HepG2 (cell line): Measurements from ENCODE around the gene GHRL. TPM values are rescaled to one million over a fixed set of nuclear protein-coding genes. Genes with fewer than 3 reads are reported as not detected.
A peak's percentile ranks its signal among the peaks of the same experiment; 100 is the strongest.

ENCODE experiments used
- ARNTL ChIP-seq: sonication (generic); formaldehyde crosslinking; IDR thresholded peaks from 2 replicates; pipeline ENCODE4 v1.4.0; 2020; ENCODE audit warnings: mild to moderate bottlenecking, missing genetic modification reagents
- ASH2L ChIP-seq: fragments of 300-600, 200-600 bp; sonication (generic); IDR thresholded peaks from 2 replicates; pipeline ENCODE4 v1.7.0; 2017; ENCODE audit warnings: low read depth, mild to moderate bottlenecking, moderate library complexity, mixed read lengths, low read length; ENCODE audit not compliant: insufficient read length
- CBX5 ChIP-seq: sonication (generic); formaldehyde crosslinking; IDR thresholded peaks from 2 replicates; pipeline ENCODE4 v1.4.0; 2020; ENCODE audit warnings: missing genetic modification reagents, borderline replicate concordance
- DMAP1 ChIP-seq: IDR thresholded peaks from 2 replicates; pipeline ENCODE4 v1.6.1; 2016
- HMGXB3 ChIP-seq: sonication (generic); formaldehyde crosslinking; IDR thresholded peaks from 2 replicates; pipeline ENCODE4 v1.4.0; 2020; ENCODE audit warnings: missing genetic modification reagents, borderline replicate concordance
- MAX ChIP-seq: IDR thresholded peaks from 2 replicates; pipeline ENCODE4 v1.6.1; 2012; ENCODE audit warnings: inconsistent platforms
- MXD4 ChIP-seq: IDR thresholded peaks from 2 replicates; pipeline ENCODE4 v1.6.1; 2016; ENCODE audit warnings: mild to moderate bottlenecking, missing biosample characterization, missing genetic modification reagents
- MYC ChIP-seq: sonication (generic); formaldehyde crosslinking; IDR thresholded peaks from 2 replicates; pipeline ENCODE4 v1.9.0; 2021; ENCODE audit warnings: missing genetic modification reagents, borderline replicate concordance
- POGK ChIP-seq: sonication (generic); formaldehyde crosslinking; conservative IDR thresholded peaks from 2 replicates; pipeline ENCODE4 v1.8.0; 2022; ENCODE audit warnings: mild to moderate bottlenecking, moderate library complexity, missing genetic modification reagents
- POLR2A ChIP-seq, 2 experiments: IDR thresholded peaks; 2 replicates each; pipeline ENCODE4 v1.6.1; 2011; ENCODE audit warnings: low read depth in 2 of 2, low read length in 2 of 2, mild to moderate bottlenecking in 1 of 2, moderate library complexity in 1 of 2; ENCODE audit not compliant: insufficient read depth in 1 of 2
- RBFOX2 ChIP-seq: fragments of 200-400 bp; formaldehyde crosslinking; IDR thresholded peaks from 2 replicates; pipeline ENCODE4 v1.6.1; 2017; ENCODE audit warnings: low read depth, mild to moderate bottlenecking, low read length
- SIX4 ChIP-seq: sonication (generic); formaldehyde crosslinking; IDR thresholded peaks from 2 replicates; pipeline ENCODE4 v1.4.0; 2020; ENCODE audit warnings: missing genetic modification reagents
- TEAD3 ChIP-seq: optimal IDR thresholded peaks from 2 replicates; pipeline ENCODE3; 2016; ENCODE audit warnings: borderline replicate concordance
- ZMYM2 ChIP-seq: sonication (generic); formaldehyde crosslinking; IDR thresholded peaks from 2 replicates; pipeline ENCODE4 v1.8.0; 2022; ENCODE audit warnings: mild to moderate bottlenecking, missing genetic modification reagents
- ZNF251 ChIP-seq: sonication (generic); formaldehyde crosslinking; IDR thresholded peaks from 2 replicates; pipeline ENCODE4 v1.9.0; 2021; ENCODE audit warnings: mild to moderate bottlenecking, missing genetic modification reagents
- ZNF292 ChIP-seq: sonication (generic); formaldehyde crosslinking; IDR thresholded peaks from 2 replicates; pipeline ENCODE4 v1.8.1; 2022; ENCODE audit warnings: mild to moderate bottlenecking, low read depth, missing genetic modification reagents, borderline replicate concordance
- ZNF317 ChIP-seq: sonication (generic); formaldehyde crosslinking; IDR thresholded peaks from 2 replicates; pipeline ENCODE4 v1.5.0; 2020; ENCODE audit warnings: mild to moderate bottlenecking, missing genetic modification reagents
- ZNF337 ChIP-seq: sonication (generic); formaldehyde crosslinking; IDR thresholded peaks from 2 replicates; pipeline ENCODE4 v1.5.1; 2020; ENCODE audit warnings: missing genetic modification reagents, low read depth, mild to moderate bottlenecking, borderline replicate concordance
- ZNF343 ChIP-seq: sonication (generic); formaldehyde crosslinking; IDR thresholded peaks from 2 replicates; pipeline ENCODE4 v1.4.0; 2020; ENCODE audit warnings: mild to moderate bottlenecking, missing genetic modification reagents
- ZNF543 ChIP-seq: sonication (generic); formaldehyde crosslinking; IDR thresholded peaks from 2 replicates; pipeline ENCODE4 v1.4.0; 2020; ENCODE audit warnings: mild to moderate bottlenecking, missing genetic modification reagents
- ZNF589 ChIP-seq: sonication (generic); formaldehyde crosslinking; conservative IDR thresholded peaks from 2 replicates; pipeline ENCODE4 v1.8.0; 2022; ENCODE audit warnings: mild to moderate bottlenecking, moderate library complexity, missing genetic modification reagents
- ZNF644 ChIP-seq: IDR thresholded peaks from 2 replicates; pipeline ENCODE4 v1.6.1; 2016; ENCODE audit warnings: low read depth
- ZNF724P ChIP-seq: sonication (generic); formaldehyde crosslinking; IDR thresholded peaks from 2 replicates; pipeline ENCODE4 v1.8.0; 2022; ENCODE audit warnings: missing genetic modification reagents, borderline replicate concordance
- ZNF790 ChIP-seq: sonication (generic); formaldehyde crosslinking; IDR thresholded peaks from 2 replicates; pipeline ENCODE4 v1.8.0; 2022; ENCODE audit warnings: missing genetic modification reagents, mild to moderate bottlenecking, borderline replicate concordance
- polyA plus RNA-seq, 8 experiments: library from polyadenylated mRNA; depleted of rRNA in 3 of 8; stranded (reverse) in 7 of 8; unstranded in 1 of 8; fragments of >200 nt; fragmentation: Illumina TruSeq in 4 of 8; extraction: Trizol in 4 of 8; gene quantifications; 2 replicates each; pipeline versions ENCODE4 v1.2.1 to v1.2.3, GENCODE V29; 2011 to 2016; ENCODE audit warnings: low read depth in 4 of 8, missing spikeins in 1 of 8, mixed read lengths in 1 of 8; ENCODE audit not compliant: insufficient read depth in 1 of 8
- total RNA-seq, 5 experiments: library from RNA; depleted of rRNA; stranded (reverse); fragments of >200 nt; fragmentation: Illumina TruSeq; extraction: Trizol; gene quantifications; 2 replicates each; pipeline ENCODE4 v1.2.3, GENCODE V29; 2016; ENCODE audit warnings: low read depth in 1 of 5

Gene GHRL
- total and polyA plus RNA-seq, 2 of the 13 experiments (the other 11 are each of a cell fraction or from before 2014, with no cell fraction given): 0.09 TPM; not detected in 1

- peak; percentile 75; the same call in 1 of the 2 replicates for TF ChIP-seq HMGXB3 (CRISPR knock-in tag)
- 0 out of 2 replicates have a peak, but pooled peaks have one; percentile 46 for TF ChIP-seq ZNF343
- peak; percentile 38 to 89 for TF ChIP-seq POLR2A (IDR thresholded peaks at IDR 0.05; ENCODE audit: insufficient read depth in 1 of 2, low read depth in 2 of 2, low read length in 2 of 2)
- peak; percentile 94 for TF ChIP-seq ARNTL (CRISPR knock-in tag)
- TF ChIP-seq ZNF790 (CRISPR knock-in tag): peak; percentile 16; the same call in 1 of the 2 replicates
- TF ChIP-seq TEAD3 (CRISPR knock-in tag): peak; percentile 59
- TF ChIP-seq MYC: peak; percentile 84; the same call in 1 of the 2 replicates
- 0 out of 2 replicates have a peak, but pooled peaks have one; percentile 41 for TF ChIP-seq ZNF251 (CRISPR knock-in tag)
- peak; percentile 95 for TF ChIP-seq MAX
- 0 out of 2 replicates have a peak, but pooled peaks have one; percentile 35 for TF ChIP-seq DMAP1 (CRISPR knock-in tag)
- TF ChIP-seq SIX4 (CRISPR knock-in tag): 0 out of 2 replicates have a peak, but pooled peaks have one; percentile 42
- 0 out of 2 replicates have a peak, but pooled peaks have one; percentile 23 for TF ChIP-seq ZNF589 (CRISPR knock-in tag)
- no peak for TF ChIP-seq ZNF337 (CRISPR knock-in tag)
- TF ChIP-seq POGK (CRISPR knock-in tag): peak; percentile 91
- peak; percentile 81; the same call in 1 of the 2 replicates for TF ChIP-seq ZNF292 (CRISPR knock-in tag)
- peak; percentile 32; the same call in 1 of the 2 replicates for TF ChIP-seq ZNF317
- peak; percentile 86 for TF ChIP-seq RBFOX2
- TF ChIP-seq CBX5 (CRISPR knock-in tag): no peak; the same call in 1 of the 2 replicates
- 0 out of 2 replicates have a peak, but pooled peaks have one; percentile 22 for TF ChIP-seq ZNF644 (CRISPR knock-in tag)
- peak; percentile 93 for TF ChIP-seq ZNF724P (CRISPR knock-in tag)
- TF ChIP-seq ZNF543 (CRISPR knock-in tag): 0 out of 2 replicates have a peak, but pooled peaks have one; percentile 62
- peak; percentile 55; the same call in 1 of the 2 replicates for TF ChIP-seq ZMYM2 (CRISPR knock-in tag)
- peak; percentile 67; the same call in 1 of the 2 replicates for TF ChIP-seq MXD4 (CRISPR knock-in tag)
- peak; percentile 59 for TF ChIP-seq ASH2L
Observed at GRCh38 chr3:10248184-10248983, 44.4 kb downstream of the GHRL start, which contains the start of gene TATDN2 (continued).
